KG1 (cell line): ENCODE measurements around the gene CNPPD1.
"Not testable (repeated sequence)": the region's sequence is repeated elsewhere in the genome, so short reads cannot be mapped to it uniquely, and the experiment has no call there.

Source experiments
- DNase-seq: peaks from one replicate; lab custom pipeline; 2025; lab: John Stamatoyannopoulos, UW

Gene CNPPD1

GRCh38 chr2:219207884-219208740 lies 31.4 kb upstream of the CNPPD1 start:
- DNase-seq = no peak

GRCh38 chr2:219207134-219207883 lies 30.6 kb upstream of the CNPPD1 start:
- no peak for DNase-seq

- DNase-seq = peak; percentile 91
These were observed 29.8 kb upstream of the CNPPD1 start, which contains the start of gene ZFAND2B for GRCh38 chr2:219206328-219207133. ZFAND2B (plus strand) TSS chr2:219206782; CDS start chr2:219206988, 206 bp downstream.

GRCh38 chr2:219205981-219206327 lies 29.2 kb upstream of the CNPPD1 start:
- DNase-seq = no peak

GRCh38 chr2:219205165-219205538 lies 28.4 kb upstream of the CNPPD1 start:
- DNase-seq = no peak

- no peak for DNase-seq
These were observed 27.9 kb upstream of the CNPPD1 start for GRCh38 chr2:219204425-219205164.

DNA sequence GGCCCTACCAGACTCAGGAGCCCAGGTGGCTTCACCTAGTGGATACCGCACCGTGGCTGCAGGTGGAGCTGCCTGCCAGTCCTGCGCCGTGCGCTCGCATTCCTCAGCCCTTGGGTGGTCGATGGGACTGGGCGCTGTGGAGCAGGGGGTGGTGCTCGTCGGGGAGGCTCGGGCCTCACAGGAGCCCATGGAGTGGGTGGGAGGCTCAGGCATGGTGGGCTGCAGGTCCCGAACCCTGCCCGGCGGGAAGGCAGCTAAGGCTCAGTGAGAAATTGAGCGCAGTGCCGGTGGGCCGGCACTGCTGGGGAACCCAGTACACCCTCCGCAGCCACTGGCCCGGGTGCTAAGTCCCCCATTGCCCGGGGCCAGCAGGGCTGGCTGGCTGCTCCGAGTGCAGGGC lies 24.6 kb upstream of the CNPPD1 start:
- DNase-seq = not testable (repeated sequence)

- not testable (repeated sequence) for DNase-seq
These were observed 24.0 kb upstream of the CNPPD1 start for GRCh38 chr2:219200502-219201326.

- no peak for DNase-seq
These were observed 22.9 kb upstream of the CNPPD1 start for GRCh38 chr2:219199470-219200211.

DNA sequence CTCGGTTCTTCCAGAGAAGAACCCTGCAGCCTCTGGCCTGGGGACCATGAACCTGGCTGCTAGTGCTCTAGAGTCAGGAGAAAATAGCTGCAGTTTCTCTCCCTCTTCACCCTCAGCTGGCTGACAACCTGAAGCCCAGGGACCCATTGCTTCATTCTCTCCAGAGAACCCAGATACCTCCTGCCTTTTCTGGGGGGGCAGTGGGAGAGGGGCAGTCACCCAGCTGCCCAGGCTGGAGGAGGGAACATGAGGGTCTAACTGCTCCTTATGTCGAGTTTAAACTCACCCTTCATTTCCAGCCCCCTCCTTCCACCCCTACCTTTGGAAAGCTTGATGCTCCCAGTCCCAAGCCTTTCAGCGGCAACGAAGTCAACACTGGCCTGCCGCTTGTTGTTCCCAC lies 22.2 kb upstream of the CNPPD1 start:
- DNase-seq = no peak

DNA sequence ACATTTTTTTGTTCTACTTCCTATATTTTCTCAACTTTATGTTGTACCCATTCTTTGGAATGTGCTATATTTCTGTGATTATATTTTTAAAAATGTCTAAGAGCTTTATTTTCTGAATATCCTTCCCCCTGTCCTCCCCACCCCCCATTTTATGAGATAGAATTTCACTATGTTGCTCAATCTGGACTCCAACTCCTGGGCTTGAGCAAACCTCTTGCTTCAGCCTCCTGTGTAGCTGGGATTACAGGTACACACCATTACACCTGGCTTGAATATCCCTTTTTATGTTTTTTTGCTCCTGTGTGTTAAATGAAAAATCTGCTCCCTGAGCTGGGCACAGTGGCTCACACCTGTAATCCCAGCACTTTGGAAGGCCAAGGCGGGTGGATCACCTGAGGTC lies 20.7 kb upstream of the CNPPD1 start:
- no peak for DNase-seq

- DNase-seq = no peak
These were observed 10.2 kb upstream of the CNPPD1 start for GRCh38 chr2:219186754-219187456.

- DNase-seq = no peak
These were observed 7.4 kb upstream of the CNPPD1 start for GRCh38 chr2:219184121-219184520.

GRCh38 chr2:219183151-219183772 lies 6.5 kb upstream of the CNPPD1 start:
- no peak for DNase-seq

DNA sequence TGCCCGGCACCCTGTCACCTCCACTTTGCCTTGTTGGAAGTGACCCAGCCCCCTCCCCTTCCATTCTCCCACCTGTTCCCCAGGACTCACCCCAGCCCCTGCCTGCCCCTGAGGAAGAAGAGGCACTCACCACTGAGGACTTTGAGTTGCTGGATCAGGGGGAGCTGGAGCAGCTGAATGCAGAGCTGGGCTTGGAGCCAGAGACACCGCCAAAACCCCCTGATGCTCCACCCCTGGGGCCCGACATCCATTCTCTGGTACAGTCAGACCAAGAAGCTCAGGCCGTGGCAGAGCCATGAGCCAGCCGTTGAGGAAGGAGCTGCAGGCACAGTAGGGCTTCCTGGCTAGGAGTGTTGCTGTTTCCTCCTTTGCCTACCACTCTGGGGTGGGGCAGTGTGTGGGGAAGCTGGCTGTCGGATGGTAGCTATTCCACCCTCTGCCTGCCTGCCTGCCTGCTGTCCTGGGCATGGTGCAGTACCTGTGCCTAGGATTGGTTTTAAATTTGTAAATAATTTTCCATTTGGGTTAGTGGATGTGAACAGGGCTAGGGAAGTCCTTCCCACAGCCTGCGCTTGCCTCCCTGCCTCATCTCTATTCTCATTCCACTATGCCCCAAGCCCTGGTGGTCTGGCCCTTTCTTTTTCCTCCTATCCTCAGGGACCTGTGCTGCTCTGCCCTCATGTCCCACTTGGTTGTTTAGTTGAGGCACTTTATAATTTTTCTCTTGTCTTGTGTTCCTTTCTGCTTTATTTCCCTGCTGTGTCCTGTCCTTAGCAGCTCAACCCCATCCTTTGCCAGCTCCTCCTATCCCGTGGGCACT lies 5.8 kb upstream of the CNPPD1 start:
- DNase-seq = no peak

GRCh38 chr2:219181531-219181930 lies 4.8 kb upstream of the CNPPD1 start:
- DNase-seq = no peak

GRCh38 chr2:219180961-219181360 lies 4.2 kb upstream of the CNPPD1 start:
- no peak for DNase-seq
